ENCODE data around the gene SLAIN2. TPM values are rescaled to one million over a fixed set of nuclear protein-coding genes. Genes with fewer than 3 reads are reported as not detected.
A peak's percentile ranks its signal among the peaks of the same experiment; 100 is the strongest.
"Not testable (repeated sequence)": the region's sequence is repeated elsewhere in the genome, so short reads cannot be mapped to it uniquely, and the experiment has no call there.

SLAIN2 gene
- total RNA-seq: 100 to 1,000 TPM in 1 of 2 donors, 10 to 100 TPM in 1; 88.3 to 131 TPM
- long read RNA-seq, donor 1, full-length matches to known transcripts: 4 of 33 reads
- long read RNA-seq, donor 1, partial matches to known transcripts: 7 of 33 reads
- long read RNA-seq, donor 1, other reads (novel, unspliced or antisense): 22 of 33 reads
- long read RNA-seq, donor 2, full-length matches to known transcripts: 7 of 66 reads
- long read RNA-seq, donor 2, partial matches to known transcripts: 35 of 66 reads
- long read RNA-seq, donor 2, other reads (novel, unspliced or antisense): 24 of 66 reads

DNA sequence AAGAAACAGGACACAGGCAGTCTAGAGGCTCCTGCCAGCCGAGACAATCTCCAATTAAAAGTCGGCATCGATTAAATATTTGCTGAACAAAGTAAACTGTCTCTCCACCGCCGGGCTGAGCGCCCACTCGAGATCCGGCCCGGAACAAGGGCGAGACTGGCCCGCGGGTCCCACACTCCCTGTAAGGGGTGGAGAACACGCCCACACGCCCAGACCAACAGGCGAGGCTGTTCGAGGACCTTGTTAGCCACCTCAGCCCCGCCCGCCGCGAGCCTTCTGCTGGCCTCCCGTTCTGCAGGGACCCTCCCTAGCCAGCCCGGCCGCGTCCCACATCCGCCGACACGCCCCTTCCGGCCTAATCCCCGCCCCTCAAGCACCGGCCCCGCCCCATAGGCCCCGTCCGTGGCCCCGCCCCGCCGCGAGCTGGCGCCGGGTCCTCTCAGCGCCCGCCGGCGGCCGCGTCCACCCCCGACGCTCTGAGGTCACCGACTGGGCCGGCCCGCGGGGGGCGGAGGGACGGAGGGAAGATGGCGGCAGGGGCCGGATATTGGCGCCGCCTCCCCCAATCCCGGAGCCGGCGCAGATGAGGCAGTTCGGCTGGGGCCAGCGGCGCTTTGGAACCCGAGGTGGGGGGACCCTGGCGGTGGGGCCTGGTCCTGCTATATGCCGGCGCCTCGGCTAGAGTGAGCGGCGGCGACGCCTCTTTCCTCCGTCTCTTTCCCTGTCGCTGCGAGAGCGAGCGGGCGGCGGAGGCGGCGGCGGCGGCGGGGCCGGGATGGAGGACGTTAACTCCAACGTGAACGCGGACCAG is at the start of gene SLAIN2:
SLAIN2 (plus strand) TSS at position 565 of the 811 bp plus-strand sequence; CDS start at position 776, 211 bp downstream.
- intact Hi-C loops (cut with DNase I): no loop called here
- peak; percentile 100 for DNase-seq (ENCODE audit: low spot score)

DNA sequence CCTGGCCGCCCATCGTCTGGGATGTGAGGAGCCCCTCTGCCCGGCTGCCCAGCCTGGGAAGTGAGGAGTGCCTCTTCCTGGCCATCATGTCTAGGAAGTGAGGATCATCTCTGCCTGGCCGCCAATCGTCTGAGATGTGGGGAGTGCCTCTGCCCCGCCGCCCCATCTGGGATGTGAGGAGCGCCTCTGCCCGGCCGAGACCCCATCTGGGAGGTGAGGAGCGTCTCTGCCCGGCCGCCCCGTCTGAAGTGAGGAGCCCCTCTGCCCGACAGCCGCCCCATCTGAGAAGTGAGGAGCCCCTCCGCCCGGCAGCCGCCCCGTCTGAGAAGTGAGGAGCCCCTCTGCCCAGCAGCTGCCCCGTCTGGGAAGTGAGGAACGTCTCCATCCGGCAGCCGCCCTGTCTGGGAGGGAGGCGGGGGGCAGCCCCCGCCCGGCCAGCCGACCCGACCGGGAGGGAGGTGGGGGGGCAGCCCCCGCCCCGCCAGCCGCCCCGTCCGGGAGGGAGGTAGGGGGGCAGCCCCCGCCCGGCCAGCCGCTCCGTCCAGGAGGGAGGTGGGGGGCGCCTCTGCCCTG is 49.0 kb upstream of the SLAIN2 start:
- DNase-seq (ENCODE audit: low spot score); intact Hi-C loops (cut with DNase I): not testable (repeated sequence)

DNA sequence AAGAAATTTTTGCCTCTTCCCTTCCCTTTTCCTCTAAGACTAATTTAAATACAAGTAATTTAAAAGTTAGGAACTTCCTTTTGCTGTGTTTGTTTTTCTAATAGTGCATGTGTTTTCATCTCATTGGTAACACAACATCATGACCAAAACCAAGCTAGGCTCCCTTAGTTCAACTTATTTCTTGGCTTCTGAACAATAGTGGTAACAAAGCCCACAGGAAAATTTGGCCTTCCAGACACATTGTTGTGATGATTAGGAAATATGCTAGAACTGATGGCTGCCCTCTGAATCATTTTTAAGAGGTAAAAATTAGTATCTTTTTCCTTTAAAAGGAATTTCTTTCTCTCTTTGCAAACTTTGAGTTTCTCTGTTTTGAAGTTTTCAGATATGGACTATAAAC is 46.2 kb upstream of the SLAIN2 start:
- DNase-seq (ENCODE audit: low spot score): no peak
- intact Hi-C loops (cut with DNase I): no loop called here

DNA sequence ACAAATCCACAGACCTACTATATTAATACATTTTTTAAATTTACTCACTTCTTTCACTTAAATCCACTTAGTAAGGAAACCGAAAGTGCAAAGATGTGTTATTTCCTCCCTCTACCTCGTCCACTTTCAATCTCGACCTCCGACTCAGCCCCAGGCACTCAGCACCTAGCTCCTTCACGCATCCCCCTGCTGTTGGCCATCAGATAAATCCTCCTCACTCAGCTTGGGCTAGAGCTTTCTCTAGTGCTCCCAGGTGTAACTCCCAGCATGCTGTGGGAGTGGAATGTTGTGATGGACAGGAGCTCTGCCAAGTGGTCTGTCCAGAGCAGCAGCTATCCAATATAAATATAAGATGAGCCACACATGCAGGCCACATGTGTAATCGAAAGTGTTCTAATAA is 45.0 kb upstream of the SLAIN2 start:
- no peak for DNase-seq (ENCODE audit: low spot score)
- intact Hi-C loops (cut with DNase I): no loop called here

DNA sequence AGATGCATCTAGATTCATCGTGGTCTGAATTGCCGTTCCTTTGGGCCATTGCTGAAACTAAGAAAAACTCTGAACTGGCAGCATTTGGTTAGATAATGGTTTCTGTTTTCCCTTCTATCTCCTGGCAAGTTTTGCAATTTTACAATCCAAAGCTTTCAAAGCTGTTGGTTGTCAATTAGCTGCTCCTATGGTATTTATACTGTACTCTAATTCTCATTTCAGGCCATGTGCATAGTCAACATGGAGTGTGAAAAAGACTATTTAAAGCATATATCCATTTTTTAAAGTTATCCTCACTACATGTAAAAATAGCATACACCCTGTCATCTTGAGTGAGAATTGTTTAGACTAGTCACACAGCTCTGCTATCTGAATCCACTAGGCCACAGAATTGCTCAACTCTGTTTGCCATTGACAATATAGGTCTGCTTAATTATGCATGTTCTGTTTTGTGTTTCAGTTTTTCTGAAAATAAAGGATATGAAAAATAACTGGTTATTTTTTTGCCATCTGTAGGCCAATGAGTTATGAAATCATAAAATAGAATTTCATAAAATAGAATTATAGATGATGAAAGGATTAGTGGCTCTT is 44.0 kb upstream of the SLAIN2 start:
- intact Hi-C loops (cut with DNase I): no loop called here
- DNase-seq (ENCODE audit: low spot score): no peak

DNA sequence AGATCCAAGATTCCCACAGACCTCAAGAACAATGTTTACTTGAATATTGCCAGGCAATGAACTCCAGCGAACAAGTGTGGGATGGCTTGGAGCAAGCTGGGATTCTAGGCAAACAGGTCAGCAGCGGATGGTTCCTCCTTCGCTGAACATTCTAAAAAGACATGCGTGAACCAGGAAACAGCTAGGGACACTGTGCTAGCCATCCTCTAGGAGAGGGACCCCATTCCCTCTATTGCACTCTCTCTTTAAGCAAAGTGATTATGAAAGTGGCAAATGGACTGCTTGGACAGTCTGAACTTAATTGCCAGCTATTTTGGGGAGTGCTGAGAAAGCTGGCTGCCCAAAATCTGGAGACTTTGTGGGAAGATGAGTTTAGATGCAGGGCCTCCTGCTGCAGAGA is 41.8 kb upstream of the SLAIN2 start:
- no peak for DNase-seq (ENCODE audit: low spot score)
- intact Hi-C loops (cut with DNase I): no loop called here

DNA sequence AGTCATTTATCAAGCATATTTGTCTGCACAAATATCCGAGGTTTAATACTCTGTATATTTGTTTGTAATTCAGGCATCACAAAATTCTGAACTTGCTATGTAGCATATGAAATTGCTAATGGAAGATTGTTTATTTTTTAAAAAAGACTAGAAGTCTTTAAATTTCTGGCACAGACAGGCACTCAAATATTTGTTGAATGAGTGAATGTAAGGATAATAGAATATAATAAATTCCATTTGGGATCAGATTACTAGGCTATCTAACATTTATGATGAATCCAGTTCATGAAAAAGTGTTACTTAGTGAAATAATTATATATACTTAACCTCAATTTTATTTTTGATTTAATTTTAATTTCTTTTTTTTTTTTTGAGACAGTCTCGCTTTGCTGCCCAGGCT is 41.3 kb upstream of the SLAIN2 start:
- no peak for DNase-seq (ENCODE audit: low spot score)
- intact Hi-C loops (cut with DNase I): no loop called here

DNA sequence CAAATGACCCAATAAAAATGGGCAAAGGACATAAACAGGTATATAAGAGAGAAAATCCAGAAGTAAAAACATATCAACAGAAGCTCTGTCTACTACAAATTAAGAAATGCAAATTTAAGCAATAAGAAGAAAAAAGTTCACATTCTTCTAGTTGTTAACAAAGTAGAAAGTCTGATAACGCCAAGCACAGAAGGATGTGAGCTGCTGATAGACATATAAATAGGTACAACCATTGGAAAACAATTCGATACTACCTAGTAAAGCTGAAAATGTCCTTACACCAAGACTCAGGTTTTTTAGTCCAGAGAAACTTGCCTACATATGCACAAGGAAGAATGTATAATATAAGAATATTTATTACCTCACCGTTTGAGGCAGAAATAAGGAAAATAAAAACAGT is 35.8 kb upstream of the SLAIN2 start:
- DNase-seq (ENCODE audit: low spot score): no peak
- intact Hi-C loops (cut with DNase I): no loop called here

DNA sequence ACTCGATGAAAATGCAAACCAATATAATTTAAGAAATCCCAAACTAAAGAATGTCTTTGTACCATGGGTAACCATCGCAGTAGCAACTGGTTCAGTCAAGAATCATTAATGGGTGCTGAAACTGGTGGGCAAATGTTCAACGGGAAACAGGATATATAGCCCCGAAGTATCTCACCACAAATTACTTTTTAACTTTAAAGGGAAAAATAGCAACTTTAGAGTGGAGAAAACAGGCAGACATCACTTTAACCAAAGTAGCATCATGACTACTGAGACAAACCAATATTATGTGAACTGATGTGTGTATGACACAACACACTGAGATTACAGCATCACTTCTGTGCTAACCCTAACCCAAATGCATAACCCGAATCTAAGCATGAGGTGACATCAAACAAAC is 33.8 kb upstream of the SLAIN2 start:
- intact Hi-C loops (cut with DNase I): no loop called here
- no peak for DNase-seq (ENCODE audit: low spot score)

DNA sequence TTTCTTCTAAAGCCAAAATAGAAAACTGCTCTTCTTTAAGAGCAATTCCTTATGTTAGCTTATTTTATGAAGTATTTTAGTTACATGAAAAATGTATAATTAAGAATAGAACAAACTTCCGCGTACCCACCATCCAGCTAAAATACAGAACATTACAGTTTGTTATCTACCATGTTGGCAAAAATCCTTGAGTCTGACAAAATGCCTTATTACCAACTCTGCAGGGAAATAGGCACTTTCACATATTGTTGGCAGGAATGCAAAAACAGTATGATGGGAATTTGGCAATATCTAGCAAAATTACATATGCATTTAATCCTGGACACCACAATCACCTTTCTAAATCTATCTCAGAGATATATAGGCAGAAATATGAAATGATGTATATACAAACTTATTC is 32.4 kb upstream of the SLAIN2 start:
- intact Hi-C loops (cut with DNase I): no loop called here
- no peak for DNase-seq (ENCODE audit: low spot score)

DNA sequence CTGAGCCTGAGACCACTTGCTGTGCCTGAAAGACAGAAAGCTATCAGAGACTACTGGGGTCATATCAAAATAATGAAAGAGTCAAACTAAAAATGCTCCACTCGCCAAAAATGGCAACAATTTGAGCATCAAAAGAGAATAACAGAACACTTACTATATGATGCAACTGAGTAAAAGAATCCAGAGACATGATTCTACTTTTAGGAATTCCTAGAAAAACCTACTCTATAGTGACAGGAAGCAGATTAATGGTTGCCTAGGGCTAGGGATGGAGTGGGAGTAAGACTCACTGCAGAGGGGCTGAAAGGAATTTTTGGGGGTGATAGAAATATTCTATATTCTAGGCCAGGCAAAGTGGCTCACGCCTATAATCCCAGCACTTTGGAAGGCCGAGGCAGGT is 29.4 kb upstream of the SLAIN2 start:
- DNase-seq (ENCODE audit: low spot score): no peak
- intact Hi-C loops (cut with DNase I): no loop called here

DNA sequence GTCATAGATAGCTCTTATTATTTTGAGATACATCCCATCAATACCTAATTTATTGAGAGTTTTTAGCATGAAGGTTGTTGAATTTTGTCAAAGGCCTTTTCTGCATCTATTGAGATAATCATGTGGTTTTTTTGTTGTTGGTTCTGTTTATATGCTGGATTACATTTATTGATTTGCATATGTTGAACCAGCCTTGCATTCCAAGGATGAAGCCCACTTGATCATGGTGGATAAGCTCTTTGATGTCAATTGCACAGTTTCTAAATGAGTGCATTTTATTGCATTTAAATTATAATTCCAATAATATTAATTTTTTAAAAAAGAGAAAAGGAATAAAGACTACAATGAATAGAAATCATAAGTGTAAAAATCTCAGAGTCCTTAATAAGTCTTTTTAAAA is 26.6 kb upstream of the SLAIN2 start:
- DNase-seq (ENCODE audit: low spot score); intact Hi-C loops (cut with DNase I): not testable (repeated sequence)

DNA sequence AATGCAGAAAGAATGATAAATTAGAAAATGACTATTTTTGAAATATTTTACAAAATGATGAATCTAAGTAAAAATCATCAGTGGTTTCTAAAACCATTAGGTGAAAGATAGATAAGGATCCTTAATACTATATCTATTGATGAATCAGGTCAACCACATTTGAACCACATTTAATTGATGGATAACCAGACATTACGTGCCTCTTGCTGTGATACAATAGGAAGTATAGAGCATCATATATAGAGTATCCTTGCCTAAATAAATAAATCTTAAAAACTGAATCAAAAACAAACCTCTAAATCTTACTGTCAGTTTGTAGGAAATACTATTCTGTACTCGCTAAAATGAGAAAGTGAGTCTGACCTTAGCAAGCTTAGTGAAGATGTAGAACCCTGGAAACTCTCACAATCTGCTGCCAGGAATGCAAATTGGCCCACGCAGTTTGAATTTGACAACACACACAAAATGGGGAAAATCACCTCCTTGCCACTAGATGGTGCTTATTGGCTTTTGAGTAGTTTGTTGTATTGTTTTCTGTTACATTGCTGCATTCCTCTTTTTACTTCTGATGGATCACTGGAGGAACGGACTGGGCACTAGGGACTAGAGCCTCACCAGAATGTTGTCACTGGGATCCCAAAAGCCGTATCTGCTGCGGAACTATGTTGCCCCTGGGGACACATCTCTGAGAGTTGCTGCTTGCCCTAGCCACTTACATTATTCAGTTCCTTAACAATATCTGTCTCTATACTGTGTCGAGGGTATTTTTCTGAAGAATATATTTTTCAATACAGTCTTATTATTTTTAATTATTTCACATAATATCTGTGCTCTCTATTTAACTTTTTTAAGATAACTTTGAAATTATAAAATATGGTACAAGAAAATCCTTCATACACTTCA is 25.4 kb upstream of the SLAIN2 start:
- no peak for DNase-seq (ENCODE audit: low spot score)

DNA sequence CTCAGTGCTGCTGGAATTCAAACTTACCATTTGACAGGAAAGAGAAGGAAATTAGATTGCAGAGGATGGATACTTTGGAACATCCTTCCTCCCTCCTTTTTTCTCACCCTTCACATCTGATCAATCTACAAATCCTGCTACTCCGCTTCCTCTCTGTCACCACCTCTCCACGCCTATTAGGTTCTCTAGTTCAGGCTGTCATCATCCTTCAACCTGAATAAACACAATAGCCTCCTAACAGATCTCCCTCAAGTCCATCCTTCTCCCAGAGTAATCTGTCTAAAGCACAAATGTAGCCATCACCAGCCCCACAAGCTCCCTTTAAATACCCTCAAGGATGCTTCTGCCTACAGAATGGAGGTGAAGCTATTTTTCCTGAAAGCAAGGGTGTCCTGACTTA is 20.0 kb upstream of the SLAIN2 start:
- intact Hi-C loops (cut with DNase I): no loop called here
- DNase-seq (ENCODE audit: low spot score): no peak

More for the DNA sequence above, 25.4 kb upstream of the SLAIN2 start:
- intact Hi-C loops (cut with DNase I): no loop called here

DNA sequence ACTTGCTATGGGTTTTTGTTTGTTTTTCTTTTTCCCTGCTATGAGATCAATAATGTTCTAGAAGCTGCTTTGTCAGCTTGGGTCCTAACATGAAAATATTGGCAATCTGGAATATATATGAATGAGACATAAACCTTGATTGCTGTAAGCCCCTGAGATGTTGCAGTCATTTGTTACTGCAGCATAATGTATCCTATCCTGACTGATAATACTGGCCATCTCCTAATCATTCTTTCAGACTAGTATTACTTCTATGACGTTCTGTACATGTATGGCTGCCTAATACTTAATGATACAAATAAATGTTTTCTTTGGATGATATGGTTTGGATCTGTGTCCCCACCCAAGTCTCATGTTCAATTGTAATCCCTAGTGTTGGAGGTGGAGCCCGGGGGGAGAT is 19.3 kb upstream of the SLAIN2 start:
- intact Hi-C loops (cut with DNase I): no loop called here
- no peak for DNase-seq (ENCODE audit: low spot score)

DNA sequence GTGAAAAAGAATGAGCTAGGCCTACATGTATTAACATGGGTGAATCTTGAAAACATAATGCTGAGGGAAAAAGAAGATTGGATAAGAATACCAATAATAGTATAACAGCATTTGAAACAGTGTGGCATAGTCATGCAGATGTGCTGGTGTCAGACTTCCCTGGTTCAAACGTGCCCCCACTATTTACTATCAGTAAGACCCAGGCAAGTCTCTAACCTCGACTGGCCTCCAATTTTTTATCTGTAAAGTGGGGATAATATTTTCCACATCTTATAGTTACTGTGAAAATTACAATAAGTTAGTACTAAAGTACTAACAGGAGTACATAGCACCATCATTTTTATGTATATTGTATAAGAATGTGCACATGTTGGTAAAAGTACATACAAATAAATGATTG is 17.0 kb upstream of the SLAIN2 start:
- intact Hi-C loops (cut with DNase I): no loop called here
- no peak for DNase-seq (ENCODE audit: low spot score)

DNA sequence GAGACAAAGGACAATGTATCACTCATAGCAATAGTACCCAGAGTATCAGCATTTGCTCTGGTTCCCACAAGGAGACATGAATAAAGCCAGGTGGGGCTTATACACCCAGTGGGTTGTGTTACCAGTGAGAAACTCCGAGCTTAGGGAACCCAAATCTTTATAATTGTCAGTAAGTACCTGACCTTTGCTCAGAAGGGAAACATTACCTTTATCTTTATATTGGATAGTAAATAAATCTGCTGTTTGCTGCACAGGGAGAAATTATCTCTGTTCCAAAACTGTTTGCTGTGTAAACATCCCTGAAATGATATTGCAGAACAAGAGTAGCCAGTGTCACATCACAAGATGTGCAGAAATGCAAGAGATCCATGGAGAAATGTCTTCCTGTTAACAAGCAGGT is 12.1 kb upstream of the SLAIN2 start:
- intact Hi-C loops (cut with DNase I): no loop called here
- no peak for DNase-seq (ENCODE audit: low spot score)

DNA sequence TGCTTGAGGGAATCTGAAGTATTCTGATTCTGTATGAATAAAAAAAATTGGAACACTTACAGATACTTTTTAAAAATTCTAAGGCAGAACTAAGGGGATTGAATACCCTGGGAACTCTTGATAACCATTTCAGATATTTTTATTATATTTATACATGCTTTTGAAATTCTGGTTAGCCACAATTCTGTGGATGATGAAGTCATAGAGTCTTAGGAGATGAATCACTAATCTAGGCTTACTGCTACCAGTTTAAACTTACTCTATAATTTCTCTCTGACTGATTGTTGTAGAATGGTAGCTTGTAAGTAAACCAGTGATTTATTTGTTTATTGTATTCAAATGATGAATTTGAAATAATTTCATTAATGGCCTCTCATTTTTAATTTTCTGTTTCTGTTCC is 11.4 kb upstream of the SLAIN2 start:
- intact Hi-C loops (cut with DNase I): no loop called here

DNA sequence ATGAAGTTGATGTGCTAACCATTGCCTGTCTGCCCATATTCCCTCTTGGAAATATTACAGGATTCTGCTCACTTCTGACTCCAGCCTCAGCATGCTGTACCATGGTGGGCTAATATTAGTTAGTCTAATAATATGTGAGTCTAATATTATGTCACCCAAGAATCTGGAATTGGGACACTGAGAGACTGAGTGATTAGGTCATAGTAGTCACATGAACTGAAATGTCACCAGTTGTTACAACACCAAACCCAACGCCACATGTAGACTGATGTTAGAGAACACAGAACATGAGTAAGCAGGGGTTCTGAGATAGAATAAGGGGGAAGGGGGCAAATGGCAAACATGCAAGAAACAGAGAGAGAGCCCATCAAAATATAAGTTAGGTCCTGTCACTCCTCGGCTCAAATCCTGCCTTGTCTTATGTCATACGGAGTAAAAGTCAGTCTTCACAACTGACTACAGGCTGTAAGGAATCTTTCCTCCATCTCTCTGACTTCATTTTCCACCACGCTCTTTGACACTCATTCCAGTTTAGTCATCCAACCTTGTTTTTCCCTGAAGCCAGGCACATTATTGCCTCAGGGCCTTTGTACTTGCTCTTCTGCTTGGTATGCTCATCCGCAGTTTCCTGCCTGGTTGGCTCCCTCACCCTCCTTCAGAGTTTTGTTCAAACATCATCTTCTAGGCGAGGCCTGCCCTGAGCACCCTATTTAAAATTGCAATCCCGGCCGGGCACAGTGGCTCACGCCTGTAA is 9.6 kb upstream of the SLAIN2 start:
- intact Hi-C loops (cut with DNase I): no loop called here
- no peak for DNase-seq (ENCODE audit: low spot score)

More for the DNA sequence above, 11.4 kb upstream of the SLAIN2 start:
- no peak for DNase-seq (ENCODE audit: low spot score)
